Body of pancreas (tissue), 4 donors: Measurements from ENCODE around the gene KLHL8.

Experiments
- POLR2A ChIP-seq, 3 donors: fragments of 450-650 bp; IDR thresholded peaks; one replicate each; pipeline ENCODE4 v1.6.1; 2016; ENCODE audit warnings: antibody characterized with exemption in 3 of 3, mild to moderate bottlenecking in 2 of 3
- TF ChIP-seq, protein P1 (sequence below), 7 experiments: fragments of 450-650 bp in 4 of 7; fragments of 200-600 bp in 3 of 7; sonication (generic) in 3 of 7; IDR thresholded peaks; one replicate each; pipeline ENCODE4 v1.5.1; 2016 to 2019; ENCODE audit warnings: antibody characterized with exemption in 7 of 7

DNA sequence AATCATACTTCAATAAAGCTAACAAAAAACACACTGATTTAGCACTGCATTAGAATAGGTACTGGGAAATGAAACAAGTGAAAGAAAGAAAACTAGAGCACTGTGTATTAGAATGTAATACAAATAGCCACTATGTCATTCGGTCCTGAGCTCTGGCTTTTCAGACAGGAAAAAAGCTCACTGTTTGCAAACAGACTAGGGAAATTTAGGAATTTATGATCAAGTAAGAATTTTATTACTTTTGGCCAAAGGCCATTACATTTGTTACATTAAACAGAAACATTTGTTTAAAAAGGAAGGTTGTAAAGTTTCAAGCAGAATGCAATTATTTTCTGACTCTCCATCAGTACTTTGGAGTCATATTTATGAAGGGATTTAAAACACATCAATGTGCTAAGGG, 68.7 kb downstream of the KLHL8 start:
- TF ChIP-seq, protein P1, sequence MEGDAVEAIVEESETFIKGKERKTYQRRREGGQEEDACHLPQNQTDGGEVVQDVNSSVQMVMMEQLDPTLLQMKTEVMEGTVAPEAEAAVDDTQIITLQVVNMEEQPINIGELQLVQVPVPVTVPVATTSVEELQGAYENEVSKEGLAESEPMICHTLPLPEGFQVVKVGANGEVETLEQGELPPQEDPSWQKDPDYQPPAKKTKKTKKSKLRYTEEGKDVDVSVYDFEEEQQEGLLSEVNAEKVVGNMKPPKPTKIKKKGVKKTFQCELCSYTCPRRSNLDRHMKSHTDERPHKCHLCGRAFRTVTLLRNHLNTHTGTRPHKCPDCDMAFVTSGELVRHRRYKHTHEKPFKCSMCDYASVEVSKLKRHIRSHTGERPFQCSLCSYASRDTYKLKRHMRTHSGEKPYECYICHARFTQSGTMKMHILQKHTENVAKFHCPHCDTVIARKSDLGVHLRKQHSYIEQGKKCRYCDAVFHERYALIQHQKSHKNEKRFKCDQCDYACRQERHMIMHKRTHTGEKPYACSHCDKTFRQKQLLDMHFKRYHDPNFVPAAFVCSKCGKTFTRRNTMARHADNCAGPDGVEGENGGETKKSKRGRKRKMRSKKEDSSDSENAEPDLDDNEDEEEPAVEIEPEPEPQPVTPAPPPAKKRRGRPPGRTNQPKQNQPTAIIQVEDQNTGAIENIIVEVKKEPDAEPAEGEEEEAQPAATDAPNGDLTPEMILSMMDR (IDR thresholded peaks at IDR 0.05), result no peak
- no peak for TF ChIP-seq POLR2A (IDR thresholded peaks at IDR 0.05)
